Ovary (tissue), 3 donors: ENCODE results near the gene USP36.

ENCODE experiments used
- EP300 ChIP-seq: sonication (generic); formaldehyde crosslinking; IDR thresholded peaks from one replicate; pipeline ENCODE4 v1.6.1; 2017; ENCODE audit warnings: antibody characterized with exemption
- POLR2A ChIP-seq: fragments of 450-650 bp; IDR thresholded peaks from one replicate; pipeline ENCODE4 v1.6.1; 2017; ENCODE audit warnings: antibody characterized with exemption, mild to moderate bottlenecking, moderate library complexity
- TF ChIP-seq, protein P1 (sequence below), 3 donors: fragments of 450-650 bp in 2 of 3; fragments of 200-600 bp in 1 of 3; IDR thresholded peaks; one replicate each; pipeline versions ENCODE4 v1.5.1 to v1.8.0; 2016 to 2022; ENCODE audit warnings: antibody characterized with exemption in 3 of 3, mild to moderate bottlenecking in 1 of 3
- donor health status: DM: no; HTN: no; CAD: no.

GRCh38 chr17:78800132-78800931, 40.3 kb downstream of the USP36 start:
- TF ChIP-seq POLR2A (no peak), EP300 (no peak)
- TF ChIP-seq, protein P1, sequence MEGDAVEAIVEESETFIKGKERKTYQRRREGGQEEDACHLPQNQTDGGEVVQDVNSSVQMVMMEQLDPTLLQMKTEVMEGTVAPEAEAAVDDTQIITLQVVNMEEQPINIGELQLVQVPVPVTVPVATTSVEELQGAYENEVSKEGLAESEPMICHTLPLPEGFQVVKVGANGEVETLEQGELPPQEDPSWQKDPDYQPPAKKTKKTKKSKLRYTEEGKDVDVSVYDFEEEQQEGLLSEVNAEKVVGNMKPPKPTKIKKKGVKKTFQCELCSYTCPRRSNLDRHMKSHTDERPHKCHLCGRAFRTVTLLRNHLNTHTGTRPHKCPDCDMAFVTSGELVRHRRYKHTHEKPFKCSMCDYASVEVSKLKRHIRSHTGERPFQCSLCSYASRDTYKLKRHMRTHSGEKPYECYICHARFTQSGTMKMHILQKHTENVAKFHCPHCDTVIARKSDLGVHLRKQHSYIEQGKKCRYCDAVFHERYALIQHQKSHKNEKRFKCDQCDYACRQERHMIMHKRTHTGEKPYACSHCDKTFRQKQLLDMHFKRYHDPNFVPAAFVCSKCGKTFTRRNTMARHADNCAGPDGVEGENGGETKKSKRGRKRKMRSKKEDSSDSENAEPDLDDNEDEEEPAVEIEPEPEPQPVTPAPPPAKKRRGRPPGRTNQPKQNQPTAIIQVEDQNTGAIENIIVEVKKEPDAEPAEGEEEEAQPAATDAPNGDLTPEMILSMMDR (IDR thresholded peaks at IDR 0.05): no peak
